HG03442 (cell line): ENCODE measurements around the gene AP1M1.

Experiments used
- ATAC-seq: cut with Tn5 transposase; IDR thresholded peaks from one replicate; pipeline ENCODE4 v1.9.1; 2021; ENCODE audit warnings: mild to moderate bottlenecking, moderate library complexity; ENCODE audit not compliant: unreplicated experiment

The AP1M1 gene

DNA sequence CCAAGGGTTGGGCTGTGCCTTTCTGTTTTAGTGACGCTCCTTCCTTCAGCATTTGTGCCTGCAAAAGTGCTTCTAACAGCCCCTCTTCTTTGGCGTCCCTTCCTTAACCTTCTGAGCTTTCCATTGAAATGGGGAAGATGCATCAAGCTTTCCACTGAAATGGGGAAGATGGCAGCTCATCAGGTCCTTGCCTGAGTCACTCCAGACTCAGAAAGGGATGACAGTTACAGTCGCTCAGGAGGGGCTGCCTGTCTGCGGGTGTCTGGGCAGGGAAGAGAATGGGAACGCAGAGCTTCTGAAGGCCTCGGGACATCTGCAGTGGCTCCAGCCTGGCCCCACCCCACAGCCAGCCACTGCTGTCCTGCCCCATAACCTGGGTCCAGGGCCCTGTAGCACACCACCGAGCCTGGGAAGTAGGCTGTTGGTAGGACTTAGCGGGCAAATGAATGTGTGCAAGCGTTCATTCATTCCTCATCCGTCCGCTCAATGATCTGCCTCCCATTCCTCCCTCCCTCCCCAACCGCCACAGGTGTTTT, 9.8 kb downstream of the AP1M1 start:
- ATAC-seq, result no peak

DNA sequence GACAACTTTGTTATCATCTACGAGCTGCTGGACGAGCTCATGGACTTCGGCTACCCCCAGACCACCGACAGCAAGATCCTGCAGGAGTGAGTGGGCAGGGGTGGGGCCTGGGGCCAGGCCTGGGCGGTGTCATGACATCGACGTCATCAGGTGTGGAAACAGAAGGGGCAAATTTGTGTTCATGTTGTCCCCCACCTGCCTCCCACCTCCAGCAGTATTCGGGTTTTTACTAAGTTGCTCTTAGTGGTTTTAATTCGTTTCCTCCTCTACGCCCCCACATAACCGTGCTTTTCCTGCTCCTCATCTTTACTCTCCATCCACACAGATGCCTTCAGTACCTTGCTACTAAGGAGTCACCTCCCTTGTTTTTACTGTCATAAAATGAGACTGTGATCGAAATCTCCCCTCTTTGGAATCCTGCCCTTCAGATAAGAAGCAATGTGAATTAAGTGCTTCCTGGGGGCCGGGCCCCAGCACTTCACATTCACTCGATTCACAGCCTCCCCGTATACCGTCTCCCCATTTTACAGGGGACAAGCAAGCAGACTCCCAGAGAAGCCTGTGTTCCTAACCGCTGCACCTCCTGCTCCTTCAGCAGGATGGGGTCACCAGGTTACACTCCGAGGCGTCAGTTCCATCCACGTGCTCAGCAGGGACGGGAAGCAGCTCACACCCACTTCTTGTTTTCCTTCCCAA, 10.5 kb downstream of the AP1M1 start:
- ATAC-seq, result no peak

DNA sequence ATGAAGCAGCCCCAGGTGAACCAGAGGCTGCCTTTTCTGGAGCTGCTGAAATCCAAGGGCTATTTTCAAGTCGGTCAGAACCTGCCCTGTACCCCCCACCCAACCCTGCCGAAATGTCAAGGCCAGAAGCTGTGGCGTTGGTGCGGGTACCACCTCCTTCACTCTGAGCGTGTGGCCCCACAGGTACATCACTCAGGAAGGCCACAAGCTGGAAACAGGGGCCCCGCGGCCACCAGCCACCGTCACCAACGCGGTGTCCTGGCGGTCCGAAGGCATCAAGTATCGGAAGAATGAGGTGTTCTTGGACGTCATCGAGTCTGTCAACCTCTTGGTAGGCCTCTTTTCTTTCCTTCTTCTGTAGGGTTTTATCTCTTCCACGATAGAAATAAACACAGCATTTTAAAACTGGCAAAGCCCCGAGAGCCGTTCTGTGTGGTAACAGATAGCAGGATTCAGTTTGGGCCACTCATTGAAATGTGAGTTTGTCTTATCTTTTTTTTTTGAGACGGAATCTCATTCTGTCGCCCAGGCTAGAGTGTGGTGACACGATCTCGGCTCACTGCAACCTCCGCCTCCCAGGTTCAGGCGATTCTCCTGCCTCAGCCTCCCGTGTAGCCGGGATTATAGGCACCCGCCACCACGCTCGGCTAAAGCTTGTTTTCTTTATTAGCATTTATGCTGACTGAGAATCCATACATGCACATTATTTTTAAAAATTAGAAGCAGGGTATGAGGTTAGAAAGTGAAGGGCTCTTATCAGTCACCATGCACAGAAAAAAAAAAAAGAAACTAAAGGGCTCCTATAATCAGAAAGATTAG, 11.3 kb downstream of the AP1M1 start:
- ATAC-seq, result no peak

DNA sequence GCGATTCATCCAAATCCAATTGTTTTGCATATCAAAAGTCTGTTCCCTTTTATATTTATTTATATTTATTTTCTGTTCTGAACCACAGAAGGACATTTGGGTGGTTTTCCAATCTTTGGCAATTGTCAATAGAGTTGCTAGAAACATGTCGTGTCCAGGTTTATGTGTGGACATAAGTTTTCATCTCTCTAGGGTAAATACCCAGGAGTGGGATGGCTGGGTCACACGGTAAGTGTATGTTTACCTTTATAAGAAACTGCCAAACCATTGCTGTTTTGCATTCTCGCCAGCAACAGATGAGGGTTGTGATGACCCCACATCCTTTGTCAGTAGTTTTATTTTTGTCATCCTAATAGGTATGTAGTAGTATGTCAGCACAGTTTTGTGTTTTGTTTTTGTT, 12.5 kb downstream of the AP1M1 start:
- ATAC-seq, result no peak

DNA sequence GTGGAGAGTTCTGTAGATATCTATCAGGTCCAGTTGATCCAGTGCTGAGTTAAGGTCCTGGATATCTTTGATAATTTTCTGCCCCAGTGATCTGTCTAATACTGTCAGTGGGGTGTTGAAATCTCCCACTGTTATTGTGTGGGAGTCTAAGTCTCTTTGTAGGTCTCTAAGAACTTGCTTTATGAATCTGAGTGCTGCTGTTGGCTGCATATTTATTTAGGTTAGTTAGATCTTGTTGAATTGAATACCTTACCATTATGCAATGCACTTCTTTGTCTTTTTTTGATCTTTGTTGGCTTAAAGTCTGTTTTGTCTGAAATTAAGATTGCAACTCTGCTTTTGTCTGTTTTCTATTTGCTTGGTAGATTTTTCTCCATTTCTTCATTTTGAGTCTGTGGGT, 15.4 kb downstream of the AP1M1 start:
- no peak for ATAC-seq

DNA sequence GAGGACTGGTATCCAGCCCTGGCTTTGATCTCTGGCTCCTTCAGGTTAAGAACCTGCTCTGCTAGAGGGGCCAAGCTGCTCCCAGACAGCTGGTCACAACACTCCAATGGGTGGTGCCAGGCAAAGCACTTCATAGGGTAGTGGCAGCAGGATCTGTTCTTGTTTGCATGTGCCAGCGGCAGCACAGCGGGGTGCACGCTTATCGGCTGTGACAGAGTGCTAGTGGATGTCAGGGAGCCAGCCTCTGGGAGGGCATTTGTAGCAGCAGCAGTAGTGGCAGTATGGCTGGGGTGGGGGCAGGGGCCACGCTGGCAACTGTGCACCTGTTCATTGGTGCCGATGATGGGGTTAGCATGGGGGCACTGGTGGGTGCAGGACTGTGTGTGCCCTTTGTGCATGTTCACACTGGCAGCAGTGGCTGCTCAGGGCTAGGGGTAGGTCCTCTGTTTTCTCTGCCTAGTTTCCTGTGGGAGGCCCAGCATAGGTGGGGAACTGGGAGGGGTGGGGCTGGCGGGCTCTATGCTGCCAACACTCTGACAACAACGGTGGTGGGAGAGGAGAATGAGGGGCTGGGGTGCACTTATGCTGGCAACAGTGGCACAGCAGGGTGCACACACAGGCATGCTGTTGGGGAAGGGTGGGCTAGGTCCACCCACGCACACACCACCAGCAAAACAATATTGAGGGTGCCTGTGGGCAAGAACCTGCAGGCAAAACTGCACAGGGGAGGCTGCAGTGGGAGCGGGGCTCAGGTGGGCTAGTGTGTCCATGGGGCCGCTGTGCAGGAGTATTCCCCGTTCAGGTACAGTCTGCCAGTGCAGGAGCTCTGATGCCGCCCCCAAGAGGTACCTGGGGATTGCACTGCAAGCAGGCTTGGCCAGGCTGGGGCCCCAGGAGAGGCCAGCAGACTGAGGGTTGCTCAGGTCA, 19.3 kb downstream of the AP1M1 start:
- ATAC-seq, result no peak

DNA sequence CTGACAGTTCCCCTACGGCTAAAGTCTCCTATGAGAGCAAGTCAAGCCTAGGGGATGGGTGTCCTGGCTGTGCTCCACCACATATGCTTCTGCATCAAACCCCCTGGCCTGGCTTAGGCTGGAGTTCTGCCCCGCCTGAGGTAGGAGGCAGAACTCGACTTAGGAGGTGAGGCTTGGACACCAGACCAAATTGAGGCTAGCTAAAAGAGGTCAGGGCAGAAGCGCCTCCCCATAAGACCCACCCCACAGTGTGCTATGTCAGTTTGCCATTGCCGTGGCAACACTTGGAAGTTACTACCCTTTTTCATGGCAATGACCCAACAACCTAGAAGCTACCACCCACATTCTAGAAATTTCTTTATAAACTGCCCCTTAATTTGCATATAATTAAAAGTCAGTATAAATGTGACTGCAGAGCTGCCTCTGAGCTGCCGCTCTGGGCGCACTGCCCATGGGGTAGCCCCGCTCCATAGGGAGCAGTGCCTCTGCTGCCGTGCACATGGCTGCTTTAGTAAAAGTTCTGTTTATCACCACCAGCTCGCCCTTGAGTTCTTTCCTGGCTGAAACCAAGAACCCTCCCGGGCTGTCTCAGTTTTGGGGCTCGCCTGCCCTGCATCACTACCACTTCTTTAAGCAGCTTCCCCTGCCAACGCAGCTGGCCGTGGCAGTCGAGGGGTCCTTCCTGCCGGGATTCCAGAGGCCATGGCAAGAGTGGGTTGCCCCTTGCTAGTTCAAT, 20.2 kb downstream of the AP1M1 start:
- ATAC-seq, result no peak

DNA sequence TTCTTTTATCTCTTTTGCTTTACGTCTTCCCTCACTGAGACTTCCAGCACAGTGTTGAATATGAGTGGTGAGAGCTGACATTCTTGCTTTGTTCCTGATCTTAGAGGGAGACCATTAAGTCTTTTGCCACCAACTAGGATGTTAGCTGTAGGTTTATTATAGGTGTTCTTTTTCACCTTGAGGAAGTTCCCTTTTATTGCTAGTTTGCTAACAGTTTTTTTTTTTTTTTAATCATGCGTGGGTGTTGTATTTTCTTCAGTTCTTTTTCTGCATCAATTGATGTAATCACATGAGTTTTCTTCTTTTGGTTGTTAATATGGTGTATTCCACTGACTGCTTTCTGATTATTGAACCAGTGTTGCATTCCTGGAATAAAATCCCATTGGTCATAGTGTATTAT, 21.1 kb downstream of the AP1M1 start:
- no peak for ATAC-seq

DNA sequence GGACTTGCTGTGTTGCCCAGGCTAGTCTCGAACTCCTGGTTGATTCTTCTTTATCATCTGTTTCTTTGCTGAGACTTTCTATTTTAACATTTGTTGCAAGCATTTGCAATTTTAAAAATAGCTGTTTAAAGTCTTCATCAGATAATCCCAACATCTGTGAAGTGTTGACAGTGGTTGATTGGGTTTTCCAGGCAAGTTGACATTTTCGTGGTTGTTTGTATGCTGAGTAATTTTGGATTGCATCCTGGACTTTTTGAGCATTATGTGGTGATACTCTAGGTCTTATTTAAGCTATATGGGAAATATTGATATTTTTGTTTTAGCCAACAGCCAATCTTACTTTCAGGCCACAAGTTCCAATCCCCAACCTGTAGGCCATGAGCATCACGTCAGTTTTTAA, 25.1 kb downstream of the AP1M1 start:
- ATAC-seq, result no peak

DNA sequence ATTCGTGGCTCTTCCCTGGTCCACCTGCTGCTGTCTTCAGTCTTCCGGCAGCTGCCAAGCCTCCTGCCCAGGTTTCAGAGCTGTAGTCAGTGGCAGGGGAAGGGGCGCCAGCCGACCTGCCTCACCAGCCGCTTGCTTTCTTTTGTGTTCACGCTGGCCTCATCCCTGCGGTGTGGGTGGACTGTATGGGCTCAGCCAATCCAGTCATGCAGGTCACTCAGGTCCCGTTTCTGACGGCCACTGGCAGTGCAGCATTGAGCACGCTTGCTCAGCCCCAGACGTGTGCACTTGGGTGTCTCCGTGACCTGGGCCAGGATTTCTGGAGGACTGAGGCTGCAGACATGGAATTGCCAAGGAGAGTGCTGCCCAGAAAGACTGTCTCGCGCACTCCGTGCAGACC, 26.0 kb downstream of the AP1M1 start:
- ATAC-seq, result no peak

DNA sequence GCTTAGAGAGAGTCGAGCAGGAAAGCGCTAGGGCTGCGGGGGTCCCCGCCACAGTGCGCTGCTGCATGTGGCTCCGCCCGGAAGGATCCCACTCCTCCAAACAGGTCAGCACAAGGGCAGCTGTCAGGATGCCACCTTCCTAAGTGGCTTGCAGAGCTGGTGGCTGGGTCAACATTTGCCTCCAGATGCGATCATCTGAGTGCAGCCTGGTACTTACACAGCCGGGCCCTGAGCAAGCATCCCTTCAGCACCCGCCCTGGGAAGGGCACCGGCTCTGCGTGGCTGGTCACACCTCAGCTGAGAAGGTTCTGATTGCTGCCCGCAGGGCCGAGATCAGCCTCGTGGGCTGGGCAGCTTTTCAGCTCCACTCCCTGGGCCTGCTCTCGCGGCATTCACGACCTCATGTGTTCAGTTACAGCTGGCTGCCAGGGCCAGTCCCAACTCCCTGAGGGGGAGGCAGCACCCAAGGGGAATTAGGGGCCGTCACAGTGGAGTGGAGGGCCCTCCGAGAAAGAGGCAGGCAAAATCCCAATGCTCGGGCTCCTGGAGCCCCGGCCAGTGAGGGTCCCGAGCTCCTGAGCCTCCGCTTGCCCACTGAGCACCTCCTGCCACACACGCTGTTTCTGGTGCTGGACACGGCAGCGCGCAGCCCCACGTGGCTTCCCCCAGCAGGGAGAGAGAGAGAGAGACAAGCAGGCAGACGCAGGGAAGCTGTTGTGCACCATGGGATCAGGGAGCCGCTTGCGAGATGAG, 26.8 kb downstream of the AP1M1 start:
- no peak for ATAC-seq

DNA sequence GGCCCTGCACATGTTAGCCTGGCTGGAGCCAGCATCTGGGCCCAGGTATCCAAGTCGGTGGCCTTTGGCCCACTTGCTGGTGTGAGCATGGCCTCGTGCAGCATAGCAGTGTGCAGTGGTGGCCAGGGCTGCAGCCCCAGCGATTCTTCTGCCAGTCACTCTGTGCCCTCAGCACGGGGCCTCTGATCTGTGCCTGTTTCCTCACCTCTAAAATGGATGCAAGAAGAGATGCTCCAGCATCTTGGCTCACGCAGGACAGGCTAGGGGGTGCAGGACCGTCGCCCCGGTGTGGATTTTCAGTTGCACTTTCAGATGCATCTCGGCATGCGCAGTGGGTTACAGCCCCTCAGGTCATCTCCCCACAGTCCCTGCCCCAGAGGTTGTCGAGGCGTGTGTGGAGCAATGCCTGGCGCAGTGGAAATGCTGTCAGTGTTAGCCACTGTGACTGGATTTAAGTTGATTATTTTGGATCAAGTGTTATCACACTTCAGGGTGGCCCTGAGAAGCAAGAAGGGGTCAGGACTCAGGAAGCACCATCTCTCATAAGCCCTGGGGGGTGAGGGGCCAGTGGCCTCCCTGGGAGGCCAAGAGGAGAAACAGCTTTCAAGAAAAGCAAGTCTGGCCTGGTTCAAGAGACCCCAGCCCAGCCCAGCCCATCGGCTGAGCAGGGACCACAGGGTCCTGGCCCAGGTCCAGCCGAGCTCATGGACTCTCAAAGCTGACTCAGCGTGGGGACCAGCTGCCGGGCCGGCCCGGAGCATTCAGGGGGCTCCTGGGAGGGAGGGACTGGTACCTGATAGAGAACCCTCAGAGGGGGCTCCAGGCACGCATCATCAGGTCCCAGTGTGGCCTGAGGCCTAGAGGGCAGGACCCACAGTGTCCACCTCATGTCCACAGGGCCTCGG, 27.8 kb downstream of the AP1M1 start:
- ATAC-seq, result no peak

DNA sequence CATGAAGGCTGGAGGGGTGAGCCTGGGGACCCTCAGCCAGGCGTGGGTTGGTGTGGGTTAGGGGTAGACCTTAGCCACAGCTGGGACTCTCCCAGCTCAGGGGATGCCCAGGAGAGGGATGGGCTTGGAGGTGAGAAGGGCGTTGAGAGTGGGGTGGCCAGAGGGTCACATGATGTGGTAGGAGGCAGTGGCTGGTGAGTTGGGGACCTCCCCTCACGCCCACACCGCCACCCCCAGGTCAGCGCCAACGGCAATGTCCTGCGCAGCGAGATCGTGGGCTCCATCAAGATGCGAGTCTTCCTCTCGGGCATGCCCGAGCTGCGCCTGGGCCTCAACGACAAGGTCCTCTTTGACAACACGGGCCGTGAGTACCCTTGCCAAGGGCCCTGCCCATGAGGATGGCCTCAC, 28.5 kb downstream of the AP1M1 start:
- ATAC-seq, result no peak

DNA sequence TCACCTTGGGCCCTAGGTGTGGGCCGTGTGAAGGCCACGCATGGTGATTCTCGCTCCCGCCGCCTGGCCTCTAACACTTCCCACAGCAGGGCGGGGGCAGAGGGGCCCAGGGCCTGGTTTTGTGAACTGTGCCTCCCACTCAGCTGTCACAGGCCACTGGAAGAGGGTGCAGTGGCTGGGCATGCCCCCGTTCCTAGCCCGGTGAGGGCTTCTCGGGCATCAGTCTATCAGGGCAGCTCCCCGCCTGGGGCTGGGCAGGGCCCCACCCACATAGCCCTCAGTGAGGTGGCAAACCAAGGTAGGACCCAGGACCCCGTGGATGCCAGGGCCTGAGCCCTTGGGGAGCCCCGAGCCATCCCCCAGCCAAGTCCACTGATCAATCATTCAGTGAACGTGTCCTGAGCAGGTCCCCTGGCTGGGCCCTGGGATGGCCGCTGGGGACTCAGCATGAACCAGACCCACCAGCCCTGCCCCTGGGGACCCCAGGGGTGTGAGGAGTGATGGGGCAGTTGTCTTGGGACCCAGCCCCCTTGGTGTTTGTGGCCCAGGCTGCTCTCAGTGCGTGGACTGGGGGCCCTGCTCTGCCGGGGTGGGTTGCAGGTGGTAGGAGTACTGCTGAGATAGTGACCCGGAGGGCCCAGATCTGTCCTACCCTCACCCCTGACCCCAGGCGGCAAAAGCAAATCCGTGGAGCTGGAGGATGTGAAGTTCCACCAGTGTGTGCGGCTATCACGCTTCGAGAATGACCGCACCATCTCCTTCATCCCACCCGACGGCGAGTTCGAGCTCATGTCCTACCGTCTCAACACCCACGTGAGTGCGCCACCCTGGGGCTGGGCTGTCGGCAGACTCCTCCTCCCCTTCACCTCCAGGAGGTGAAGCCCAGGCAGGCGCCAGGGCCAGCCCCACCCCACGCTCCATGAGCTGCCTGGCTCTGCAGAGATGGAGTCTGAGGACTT, 29.4 kb downstream of the AP1M1 start:
- ATAC-seq, result no peak

DNA sequence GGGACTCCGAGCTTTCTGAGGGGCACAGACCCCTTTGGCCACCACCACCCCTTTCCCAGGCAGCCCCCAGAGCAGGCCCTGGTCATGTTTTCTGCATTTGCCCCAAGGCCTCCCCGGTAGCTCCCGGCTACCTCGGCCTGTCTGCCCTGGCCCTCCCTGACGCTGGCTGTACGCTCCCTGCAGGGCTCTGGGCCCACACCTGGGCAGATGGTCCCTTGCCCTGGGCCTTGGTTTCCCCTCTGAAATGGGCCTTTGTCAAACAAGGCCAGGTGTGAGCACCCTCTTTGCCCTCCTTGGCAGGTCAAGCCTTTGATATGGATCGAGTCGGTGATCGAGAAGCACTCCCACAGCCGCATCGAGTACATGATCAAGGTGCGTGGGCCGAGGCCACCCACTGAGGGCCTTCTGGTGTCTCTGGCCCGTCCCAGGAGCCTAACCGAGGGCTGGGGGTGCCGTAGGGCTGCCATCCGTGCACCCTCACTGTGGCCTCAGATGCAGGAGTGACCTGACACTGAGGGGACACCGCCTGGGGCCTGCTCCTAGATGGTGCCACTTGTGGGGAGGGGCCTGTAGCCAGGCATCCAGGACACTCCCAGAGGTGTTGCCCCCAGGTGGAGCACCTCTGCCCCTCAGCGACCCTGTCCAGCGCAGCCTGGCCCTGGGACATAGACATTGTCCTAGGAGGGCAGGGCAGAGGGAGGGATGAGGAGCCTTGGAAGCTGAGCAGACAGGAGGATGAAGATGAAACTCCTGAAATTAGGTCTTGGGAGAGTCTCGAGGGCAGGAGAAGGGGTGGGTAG, 30.3 kb downstream of the AP1M1 start:
- ATAC-seq, result no peak

DNA sequence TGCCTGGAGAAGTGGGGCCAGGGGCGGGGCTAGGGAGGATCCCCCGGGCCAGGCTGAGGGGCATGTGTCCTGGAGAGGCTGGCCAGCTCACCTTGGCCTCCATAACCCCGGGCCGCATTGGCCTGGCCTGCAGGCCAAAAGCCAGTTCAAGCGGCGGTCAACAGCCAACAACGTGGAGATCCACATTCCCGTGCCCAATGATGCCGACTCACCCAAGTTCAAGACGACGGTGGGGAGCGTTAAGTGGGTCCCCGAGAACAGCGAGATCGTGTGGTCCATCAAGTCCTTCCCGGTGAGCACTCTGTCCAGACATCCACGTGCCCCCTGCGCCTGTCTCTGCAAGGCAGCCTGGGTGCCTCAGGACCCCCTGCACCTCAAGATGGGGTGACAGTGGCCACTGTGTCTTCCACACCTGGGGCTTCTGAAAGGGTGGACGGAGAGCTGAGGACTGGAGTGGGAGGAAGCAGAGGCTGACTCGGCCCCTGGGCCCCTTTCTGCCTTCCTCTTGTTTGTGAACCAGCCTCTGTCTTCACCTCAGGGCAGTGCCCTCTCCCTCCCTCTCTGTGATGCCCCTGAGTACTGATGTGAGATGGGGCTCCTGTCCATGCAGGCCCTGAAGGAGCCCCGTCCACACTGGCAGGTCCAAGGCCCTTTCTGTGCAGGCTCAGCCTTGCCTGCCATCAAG, 31.1 kb downstream of the AP1M1 start:
- no peak for ATAC-seq
